HepG2 (cell line): Measurements from ENCODE around the gene DCP1B. TPM values are rescaled to one million over a fixed set of nuclear protein-coding genes. Genes with fewer than 3 reads are reported as not detected.

Source experiments
- ATRX ChIP-seq: sonication (generic); formaldehyde crosslinking; IDR thresholded peaks from 2 replicates; pipeline ENCODE4 v1.4.0; 2020; ENCODE audit warnings: missing genetic modification reagents, borderline replicate concordance
- EP300 ChIP-seq, 3 experiments: sonication (generic) in 1 of 3; formaldehyde crosslinking in 1 of 3; IDR thresholded peaks; 2 replicates each; pipeline versions ENCODE4 v1.5.1 to v1.6.1; 2011 to 2020; ENCODE audit warnings: low read depth in 2 of 3, low read length in 2 of 3, borderline replicate concordance in 1 of 3, improper control_type of control experiment in 1 of 3, mild to moderate bottlenecking in 1 of 3, missing genetic modification reagents in 1 of 3, moderate library complexity in 1 of 3
- ETV5 ChIP-seq: IDR thresholded peaks from 2 replicates; pipeline ENCODE4 v1.6.1; 2018; ENCODE audit warnings: missing biosample characterization, missing genetic modification reagents, inconsistent platforms, borderline replicate concordance
- HMGXB3 ChIP-seq: sonication (generic); formaldehyde crosslinking; IDR thresholded peaks from 2 replicates; pipeline ENCODE4 v1.4.0; 2020; ENCODE audit warnings: missing genetic modification reagents, borderline replicate concordance
- IRF1 ChIP-seq: sonication (generic); formaldehyde crosslinking; IDR thresholded peaks from 2 replicates; pipeline ENCODE4 v1.4.0; 2020; ENCODE audit warnings: low read depth, mild to moderate bottlenecking, missing genetic modification reagents
- KDM3A ChIP-seq: IDR thresholded peaks from 2 replicates; pipeline ENCODE4 v1.6.1; 2018; ENCODE audit warnings: low read depth, missing compliant biosample characterization
- KLF12 ChIP-seq: sonication (generic); formaldehyde crosslinking; IDR thresholded peaks from 2 replicates; pipeline ENCODE4 v1.4.0; 2020; ENCODE audit warnings: missing genetic modification reagents, borderline replicate concordance
- LBX2 ChIP-seq: sonication (generic); formaldehyde crosslinking; IDR thresholded peaks from 2 replicates; pipeline ENCODE4 v1.5.0; 2020; ENCODE audit warnings: missing genetic modification reagents, mild to moderate bottlenecking, borderline replicate concordance
- PBX2 ChIP-seq: IDR thresholded peaks from 2 replicates; pipeline ENCODE4 v1.6.1; 2016; ENCODE audit warnings: control low read depth
- PITX1 ChIP-seq: sonication (generic); formaldehyde crosslinking; IDR thresholded peaks from 2 replicates; pipeline ENCODE4 v1.5.1; 2020; ENCODE audit warnings: mild to moderate bottlenecking, missing genetic modification reagents
- RARG ChIP-seq: sonication (generic); formaldehyde crosslinking; IDR thresholded peaks from 2 replicates; pipeline ENCODE4 v1.4.0; 2020; ENCODE audit warnings: low read depth, mild to moderate bottlenecking, missing genetic modification reagents
- XBP1 ChIP-seq: sonication (generic); formaldehyde crosslinking; IDR thresholded peaks from 2 replicates; pipeline ENCODE4 v1.5.0; 2020; ENCODE audit warnings: missing genetic modification reagents
- ZBTB43 ChIP-seq: sonication (generic); formaldehyde crosslinking; conservative IDR thresholded peaks from 2 replicates; pipeline ENCODE4 v1.4.0; 2020; ENCODE audit warnings: missing genetic modification reagents
- ZFP36L1 ChIP-seq: sonication (generic); formaldehyde crosslinking; IDR thresholded peaks from 2 replicates; pipeline ENCODE4 v1.8.0; 2022; ENCODE audit warnings: mild to moderate bottlenecking, missing genetic modification reagents, moderate library complexity
- ZNF136 ChIP-seq: sonication (generic); formaldehyde crosslinking; IDR thresholded peaks from 2 replicates; pipeline ENCODE4 v1.8.1; 2022; ENCODE audit warnings: low read depth, mild to moderate bottlenecking, moderate library complexity, missing genetic modification reagents
- ZNF234 ChIP-seq: sonication (generic); formaldehyde crosslinking; conservative IDR thresholded peaks from 2 replicates; pipeline ENCODE4 v1.5.1; 2020; ENCODE audit warnings: mild to moderate bottlenecking, missing genetic modification reagents
- ZNF605 ChIP-seq: sonication (generic); formaldehyde crosslinking; IDR thresholded peaks from 2 replicates; pipeline ENCODE4 v1.8.0; 2022; ENCODE audit warnings: mild to moderate bottlenecking, missing genetic modification reagents
- ZNF724P ChIP-seq: sonication (generic); formaldehyde crosslinking; IDR thresholded peaks from 2 replicates; pipeline ENCODE4 v1.8.0; 2022; ENCODE audit warnings: missing genetic modification reagents, borderline replicate concordance
- ZSCAN22 ChIP-seq: sonication (generic); formaldehyde crosslinking; IDR thresholded peaks from 2 replicates; pipeline ENCODE4 v1.4.0; 2020; ENCODE audit warnings: mild to moderate bottlenecking, missing genetic modification reagents
- polyA plus RNA-seq, 8 experiments: library from polyadenylated mRNA; depleted of rRNA in 3 of 8; stranded (reverse) in 7 of 8; unstranded in 1 of 8; fragments of >200 nt; fragmentation: Illumina TruSeq in 4 of 8; extraction: Trizol in 4 of 8; gene quantifications; 2 replicates each; pipeline versions ENCODE4 v1.2.1 to v1.2.3, GENCODE V29; 2011 to 2016; ENCODE audit warnings: low read depth in 4 of 8, missing spikeins in 1 of 8, mixed read lengths in 1 of 8; ENCODE audit not compliant: insufficient read depth in 1 of 8
- total RNA-seq, 5 experiments: library from RNA; depleted of rRNA; stranded (reverse); fragments of >200 nt; fragmentation: Illumina TruSeq; extraction: Trizol; gene quantifications; 2 replicates each; pipeline ENCODE4 v1.2.3, GENCODE V29; 2016; ENCODE audit warnings: low read depth in 1 of 5
- TF ChIP-seq, protein P1 (sequence below): IDR thresholded peaks from 2 replicates; pipeline ENCODE4 v1.6.1; 2018; ENCODE audit warnings: missing genetic modification reagents, mild to moderate bottlenecking, missing compliant biosample characterization

The DCP1B gene
- total and polyA plus RNA-seq, 2 of the 13 experiments (the other 11 are each of a cell fraction or from before 2014, with no cell fraction given), result 11.4 to 27.2 TPM

DNA sequence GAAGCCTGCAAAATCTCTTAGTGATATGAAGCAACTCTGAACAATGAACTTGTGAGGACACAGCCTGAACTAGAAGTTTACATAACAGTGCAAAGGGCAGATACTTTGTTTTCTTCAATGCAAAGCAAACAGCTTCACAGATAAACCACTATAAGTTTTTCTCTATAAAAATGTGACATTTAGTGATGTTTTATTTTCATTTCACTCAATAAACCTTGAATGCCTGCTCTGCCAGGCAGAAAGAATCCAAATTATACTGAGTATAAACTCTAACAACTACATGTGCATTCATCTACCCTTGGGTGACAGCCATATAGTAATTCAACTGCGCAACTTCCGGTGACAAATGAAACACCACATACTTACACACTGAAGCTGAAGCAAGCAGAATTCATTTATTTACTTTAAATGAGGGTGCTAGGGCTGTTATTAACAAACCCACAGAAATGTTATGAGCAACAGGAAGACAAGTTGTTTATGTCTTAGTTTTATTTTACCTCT lies 10.3 kb downstream of the DCP1B start (continued):
- TF ChIP-seq HMGXB3 (CRISPR knock-in tag) (no peak), EP300 (IDR thresholded peaks at IDR 0.05; ENCODE audit: low read depth in 2 of 2, low read length in 2 of 2) (peak in 1 of 2 experiments; percentile 77; a peak in 1 of 4 replicates), EP300 (CRISPR knock-in tag; IDR thresholded peaks at IDR 0.05; ENCODE audit: borderline replicate concordance) (no peak), ZNF136 (CRISPR knock-in tag) (no peak), RARG (CRISPR knock-in tag) (no peak), KDM3A (CRISPR knock-in tag) (no peak), ZSCAN22 (CRISPR knock-in tag) (no peak), IRF1 (no peak), XBP1 (no peak), PBX2 (no peak), ZFP36L1 (CRISPR knock-in tag) (no peak), PITX1 (CRISPR knock-in tag) (no peak), ETV5 (CRISPR knock-in tag) (peak; percentile 88), ATRX (no peak), LBX2 (CRISPR knock-in tag) (no peak), ZNF724P (CRISPR knock-in tag) (no peak), ZNF234 (CRISPR knock-in tag) (no peak), KLF12 (CRISPR knock-in tag) (no peak), ZNF605 (CRISPR knock-in tag) (no peak), ZBTB43 (CRISPR knock-in tag) (peak; percentile 49; the same call in 1 of the 2 replicates)
- TF ChIP-seq, protein P1, sequence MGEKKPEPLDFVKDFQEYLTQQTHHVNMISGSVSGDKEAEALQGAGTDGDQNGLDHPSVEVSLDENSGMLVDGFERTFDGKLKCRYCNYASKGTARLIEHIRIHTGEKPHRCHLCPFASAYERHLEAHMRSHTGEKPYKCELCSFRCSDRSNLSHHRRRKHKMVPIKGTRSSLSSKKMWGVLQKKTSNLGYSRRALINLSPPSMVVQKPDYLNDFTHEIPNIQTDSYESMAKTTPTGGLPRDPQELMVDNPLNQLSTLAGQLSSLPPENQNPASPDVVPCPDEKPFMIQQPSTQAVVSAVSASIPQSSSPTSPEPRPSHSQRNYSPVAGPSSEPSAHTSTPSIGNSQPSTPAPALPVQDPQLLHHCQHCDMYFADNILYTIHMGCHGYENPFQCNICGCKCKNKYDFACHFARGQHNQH (CRISPR knock-in tag), result 0 out of 2 replicates have a peak, but pooled peaks have one; percentile 21
